D721Med (cell line): ENCODE measurements around the gene ERCC2.

ENCODE experiments used
- DNase-seq: peaks from one replicate; pipeline ENCODE4 v3.0.0; 2011; ENCODE audit warnings: low spot score; ENCODE audit not compliant: insufficient read length
- FAIRE-seq: peaks from 2 replicates; lab custom pipeline; 2011; peaks lifted over from hg19 to GRCh38; lab: Jason Lieb, UNC
- TF ChIP-seq, protein P1 (sequence below): IDR thresholded peaks from 2 replicates; pipeline ENCODE4 v1.5.1; 2012; ENCODE audit warnings: mild to moderate bottlenecking, control low read depth; ENCODE audit not compliant: insufficient read depth; ENCODE audit errors: missing control alignments

ERCC2 gene

GRCh38 chr19:45395821-45396617, 25.6 kb upstream of the ERCC2 start:
- FAIRE-seq (no peak), DNase-seq (no peak)
- TF ChIP-seq, protein P1, sequence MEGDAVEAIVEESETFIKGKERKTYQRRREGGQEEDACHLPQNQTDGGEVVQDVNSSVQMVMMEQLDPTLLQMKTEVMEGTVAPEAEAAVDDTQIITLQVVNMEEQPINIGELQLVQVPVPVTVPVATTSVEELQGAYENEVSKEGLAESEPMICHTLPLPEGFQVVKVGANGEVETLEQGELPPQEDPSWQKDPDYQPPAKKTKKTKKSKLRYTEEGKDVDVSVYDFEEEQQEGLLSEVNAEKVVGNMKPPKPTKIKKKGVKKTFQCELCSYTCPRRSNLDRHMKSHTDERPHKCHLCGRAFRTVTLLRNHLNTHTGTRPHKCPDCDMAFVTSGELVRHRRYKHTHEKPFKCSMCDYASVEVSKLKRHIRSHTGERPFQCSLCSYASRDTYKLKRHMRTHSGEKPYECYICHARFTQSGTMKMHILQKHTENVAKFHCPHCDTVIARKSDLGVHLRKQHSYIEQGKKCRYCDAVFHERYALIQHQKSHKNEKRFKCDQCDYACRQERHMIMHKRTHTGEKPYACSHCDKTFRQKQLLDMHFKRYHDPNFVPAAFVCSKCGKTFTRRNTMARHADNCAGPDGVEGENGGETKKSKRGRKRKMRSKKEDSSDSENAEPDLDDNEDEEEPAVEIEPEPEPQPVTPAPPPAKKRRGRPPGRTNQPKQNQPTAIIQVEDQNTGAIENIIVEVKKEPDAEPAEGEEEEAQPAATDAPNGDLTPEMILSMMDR, result no peak

DNA sequence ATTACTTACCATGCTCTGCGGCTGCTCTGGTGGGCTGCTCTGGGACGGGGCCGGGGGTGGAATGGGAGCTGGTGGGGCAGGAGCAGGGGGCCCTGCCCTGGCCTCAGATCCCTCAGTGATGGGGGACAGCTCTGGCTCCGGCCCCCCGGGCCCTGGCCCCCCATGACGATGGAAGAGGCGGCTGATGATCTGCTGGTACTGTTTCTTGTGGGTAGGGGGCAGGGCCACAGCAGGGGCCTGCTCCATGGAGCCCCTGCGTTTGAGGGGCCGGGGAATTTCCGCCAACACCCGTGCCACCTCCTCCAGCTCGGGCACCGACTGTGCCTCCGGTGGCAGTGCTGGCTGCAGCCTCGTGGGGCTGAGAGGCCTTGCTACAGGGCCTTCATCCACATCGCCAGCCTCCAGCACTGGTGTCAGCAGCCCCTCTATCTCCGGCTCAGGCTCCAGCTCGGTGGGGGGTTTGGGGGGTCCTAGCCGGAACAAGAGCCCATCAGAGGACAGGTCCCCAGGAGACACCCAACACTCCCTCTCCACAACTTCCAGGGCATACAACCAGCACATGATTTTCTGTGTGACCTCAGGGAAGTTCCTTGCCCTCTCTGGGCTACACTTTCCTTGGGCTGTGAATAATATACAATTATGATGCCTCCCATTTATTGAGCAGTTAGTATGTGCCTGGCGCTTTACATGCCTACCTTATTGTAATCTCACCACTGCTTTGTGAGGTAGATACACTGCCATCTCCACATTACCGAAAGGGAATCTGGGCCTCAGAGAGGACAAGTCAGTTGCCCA, 21.7 kb upstream of the ERCC2 start:
- TF ChIP-seq, protein P1, result no peak
- FAIRE-seq (no peak), DNase-seq (no peak)

DNA sequence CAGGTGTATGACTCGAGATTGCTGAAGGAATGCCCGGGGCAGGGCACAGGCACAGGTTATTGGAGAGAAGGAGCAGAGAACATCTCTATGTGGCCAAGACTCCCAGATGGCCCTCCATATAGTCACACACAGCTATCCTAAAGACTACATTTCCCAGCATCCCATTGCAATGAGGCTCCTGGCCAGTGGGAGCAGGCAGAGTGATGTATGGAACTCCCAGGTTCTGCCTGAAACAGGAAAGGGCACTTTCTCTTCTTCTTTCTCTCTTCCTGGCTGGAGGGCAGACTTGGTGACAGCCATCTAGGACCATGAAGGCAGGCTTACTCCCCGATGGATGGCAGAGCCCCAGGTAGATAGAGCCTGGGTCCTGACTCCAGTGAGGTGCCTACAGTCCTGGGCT, 21.0 kb upstream of the ERCC2 start:
- FAIRE-seq (no peak), DNase-seq (no peak)
- TF ChIP-seq, protein P1, result no peak

GRCh38 chr19:45385392-45386221, 15.2 kb upstream of the ERCC2 start:
- FAIRE-seq, result no peak
- no peak for DNase-seq
- TF ChIP-seq, protein P1, result no peak

GRCh38 chr19:45382426-45382825, 12.1 kb upstream of the ERCC2 start:
- FAIRE-seq (no peak), DNase-seq (no peak)
- TF ChIP-seq, protein P1, result no peak

- TF ChIP-seq, protein P1, result no peak
- FAIRE-seq (no peak), DNase-seq (no peak)
Measured at GRCh38 chr19:45380107-45380506, 9.7 kb upstream of the ERCC2 start.
